GOT3 (cell line): ENCODE results near the gene IL22RA1.

Source experiments
- DNase-seq: peaks from one replicate; lab custom pipeline; 2025; ENCODE audit warnings: mixed read lengths; lab: John Stamatoyannopoulos, UW

The IL22RA1 gene

GRCh38 chr1:24138476-24139221, 4.3 kb downstream of the IL22RA1 start:
- DNase-seq, result no peak

GRCh38 chr1:24136956-24137539, 5.9 kb downstream of the IL22RA1 start:
- no peak for DNase-seq

GRCh38 chr1:24134376-24134775, 8.6 kb downstream of the IL22RA1 start:
- DNase-seq, result no peak

GRCh38 chr1:24133819-24134218, 9.1 kb downstream of the IL22RA1 start:
- DNase-seq, result no peak

- no peak for DNase-seq
Measured at GRCh38 chr1:24130385-24130784, 12.6 kb downstream of the IL22RA1 start.

GRCh38 chr1:24127801-24128363, 15.1 kb downstream of the IL22RA1 start:
- no peak for DNase-seq

- no peak for DNase-seq
Measured at GRCh38 chr1:24127134-24127800, 15.7 kb downstream of the IL22RA1 start.

- no peak for DNase-seq
Measured at GRCh38 chr1:24126672-24127023, 16.3 kb downstream of the IL22RA1 start.

- DNase-seq, result no peak
Measured at GRCh38 chr1:24126018-24126671, 16.8 kb downstream of the IL22RA1 start.

GRCh38 chr1:24125456-24125855, 17.5 kb downstream of the IL22RA1 start:
- no peak for DNase-seq

GRCh38 chr1:24124980-24125379, 18.0 kb downstream of the IL22RA1 start:
- no peak for DNase-seq

- DNase-seq, result no peak
Measured at GRCh38 chr1:24123611-24124010, 19.3 kb downstream of the IL22RA1 start.

GRCh38 chr1:24122776-24123175, 20.2 kb downstream of the IL22RA1 start:
- DNase-seq, result no peak

- no peak for DNase-seq
Measured at GRCh38 chr1:24121406-24121805, 21.5 kb downstream of the IL22RA1 start.

- DNase-seq, result no peak
Measured at GRCh38 chr1:24120965-24121364, 22.0 kb downstream of the IL22RA1 start.

- DNase-seq, result no peak
Measured at GRCh38 chr1:24119859-24120756, 22.8 kb downstream of the IL22RA1 start.

GRCh38 chr1:24119489-24119858, 23.5 kb downstream of the IL22RA1 start:
- DNase-seq, result no peak

GRCh38 chr1:24118410-24119242, 24.3 kb downstream of the IL22RA1 start:
- DNase-seq, result no peak

GRCh38 chr1:24117722-24118409, 25.1 kb downstream of the IL22RA1 start:
- DNase-seq, result no peak

- DNase-seq, result no peak
Measured at GRCh38 chr1:24117132-24117531, 25.8 kb downstream of the IL22RA1 start.
